ENCODE data around the gene SMIM41.
A peak's percentile ranks its signal among the peaks of the same experiment; 100 is the strongest.

DNA sequence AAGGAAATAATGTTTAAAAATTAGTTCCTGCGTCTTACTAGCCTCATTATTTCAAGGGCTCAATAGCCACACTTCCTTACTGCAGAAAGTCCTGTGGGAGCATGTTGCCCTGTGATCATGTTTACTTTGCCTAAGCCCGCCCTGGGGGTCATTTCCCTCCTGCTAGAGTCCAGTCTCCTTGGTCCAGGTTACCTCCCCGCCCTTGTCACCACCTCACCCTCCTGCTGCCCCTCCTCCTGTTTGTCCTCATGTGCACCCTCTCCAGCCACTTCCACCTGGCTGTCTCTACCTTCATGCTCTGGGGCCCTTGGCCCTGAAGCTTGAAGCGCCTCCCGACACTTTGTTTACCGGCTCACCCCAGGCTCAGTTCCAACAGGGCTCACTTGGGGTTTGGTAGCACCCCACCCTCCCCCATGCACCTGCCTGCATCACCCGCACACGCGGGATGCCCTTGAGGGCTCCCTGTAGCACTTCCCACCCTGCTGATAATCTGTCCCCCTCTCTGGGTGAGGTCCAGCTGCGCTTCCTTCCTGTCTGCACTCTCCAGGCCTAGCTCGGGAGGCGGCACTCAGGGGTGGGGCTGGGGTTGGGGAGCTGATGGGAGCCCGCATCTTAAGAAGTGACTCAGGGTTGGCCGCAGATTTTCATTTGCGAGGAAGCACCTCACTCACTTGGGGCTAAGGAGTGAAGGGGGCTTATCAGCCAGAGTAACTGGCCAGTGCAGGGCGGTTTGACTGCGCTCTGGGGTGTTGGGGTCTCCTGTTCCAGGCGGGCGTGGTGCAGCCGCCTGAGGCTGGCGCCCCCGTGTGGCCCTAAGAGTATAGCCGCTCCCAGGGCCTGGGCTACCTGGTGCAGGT lies 40.1 kb downstream of the SMIM41 start:
- TF ChIP-seq, protein P1, sequence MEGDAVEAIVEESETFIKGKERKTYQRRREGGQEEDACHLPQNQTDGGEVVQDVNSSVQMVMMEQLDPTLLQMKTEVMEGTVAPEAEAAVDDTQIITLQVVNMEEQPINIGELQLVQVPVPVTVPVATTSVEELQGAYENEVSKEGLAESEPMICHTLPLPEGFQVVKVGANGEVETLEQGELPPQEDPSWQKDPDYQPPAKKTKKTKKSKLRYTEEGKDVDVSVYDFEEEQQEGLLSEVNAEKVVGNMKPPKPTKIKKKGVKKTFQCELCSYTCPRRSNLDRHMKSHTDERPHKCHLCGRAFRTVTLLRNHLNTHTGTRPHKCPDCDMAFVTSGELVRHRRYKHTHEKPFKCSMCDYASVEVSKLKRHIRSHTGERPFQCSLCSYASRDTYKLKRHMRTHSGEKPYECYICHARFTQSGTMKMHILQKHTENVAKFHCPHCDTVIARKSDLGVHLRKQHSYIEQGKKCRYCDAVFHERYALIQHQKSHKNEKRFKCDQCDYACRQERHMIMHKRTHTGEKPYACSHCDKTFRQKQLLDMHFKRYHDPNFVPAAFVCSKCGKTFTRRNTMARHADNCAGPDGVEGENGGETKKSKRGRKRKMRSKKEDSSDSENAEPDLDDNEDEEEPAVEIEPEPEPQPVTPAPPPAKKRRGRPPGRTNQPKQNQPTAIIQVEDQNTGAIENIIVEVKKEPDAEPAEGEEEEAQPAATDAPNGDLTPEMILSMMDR (conservative IDR thresholded peaks at IDR 0.05) = peak; percentile 67
- TF ChIP-seq ZFX (IDR thresholded peaks at IDR 0.05) = no peak
